HUDEP-2 (cell line): ENCODE results near the gene SERPINF2.
"Not testable (repeated sequence)": the region's sequence is repeated elsewhere in the genome, so short reads cannot be mapped to it uniquely, and the experiment has no call there.

Experiments
- DNase-seq, 76 experiments: peaks; one replicate each; lab custom pipeline; 2025; ENCODE audit not compliant: unreplicated experiment in 76 of 76; lab: John Stamatoyannopoulos, UW

Gene SERPINF2

DNA sequence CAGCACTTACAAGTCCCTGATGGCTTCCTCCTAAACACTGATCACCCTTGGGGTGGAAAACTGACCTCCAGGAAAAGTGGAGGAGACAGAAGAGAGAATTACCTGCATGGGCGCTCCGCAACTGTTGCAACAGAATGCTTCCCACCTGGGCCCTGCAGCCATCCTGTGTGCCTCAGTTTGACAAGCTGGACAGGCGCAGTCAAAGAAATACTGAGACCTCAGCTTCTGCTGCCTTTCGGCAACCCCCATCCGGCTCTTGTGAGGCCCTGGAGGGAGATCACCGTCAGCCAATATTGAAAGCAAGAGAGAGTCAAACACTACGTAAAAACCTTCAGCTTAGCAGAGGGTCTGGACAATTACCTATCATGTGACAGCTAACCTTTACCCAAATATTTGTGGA is 44.0 kb downstream of the SERPINF2 start:
- DNase-seq: no peak

- DNase-seq: no peak
Observed at GRCh38 chr17:1787301-1787902, 44.7 kb downstream of the SERPINF2 start.

GRCh38 chr17:1789936-1790335 is 47.3 kb downstream of the SERPINF2 start:
- no peak for DNase-seq

DNA sequence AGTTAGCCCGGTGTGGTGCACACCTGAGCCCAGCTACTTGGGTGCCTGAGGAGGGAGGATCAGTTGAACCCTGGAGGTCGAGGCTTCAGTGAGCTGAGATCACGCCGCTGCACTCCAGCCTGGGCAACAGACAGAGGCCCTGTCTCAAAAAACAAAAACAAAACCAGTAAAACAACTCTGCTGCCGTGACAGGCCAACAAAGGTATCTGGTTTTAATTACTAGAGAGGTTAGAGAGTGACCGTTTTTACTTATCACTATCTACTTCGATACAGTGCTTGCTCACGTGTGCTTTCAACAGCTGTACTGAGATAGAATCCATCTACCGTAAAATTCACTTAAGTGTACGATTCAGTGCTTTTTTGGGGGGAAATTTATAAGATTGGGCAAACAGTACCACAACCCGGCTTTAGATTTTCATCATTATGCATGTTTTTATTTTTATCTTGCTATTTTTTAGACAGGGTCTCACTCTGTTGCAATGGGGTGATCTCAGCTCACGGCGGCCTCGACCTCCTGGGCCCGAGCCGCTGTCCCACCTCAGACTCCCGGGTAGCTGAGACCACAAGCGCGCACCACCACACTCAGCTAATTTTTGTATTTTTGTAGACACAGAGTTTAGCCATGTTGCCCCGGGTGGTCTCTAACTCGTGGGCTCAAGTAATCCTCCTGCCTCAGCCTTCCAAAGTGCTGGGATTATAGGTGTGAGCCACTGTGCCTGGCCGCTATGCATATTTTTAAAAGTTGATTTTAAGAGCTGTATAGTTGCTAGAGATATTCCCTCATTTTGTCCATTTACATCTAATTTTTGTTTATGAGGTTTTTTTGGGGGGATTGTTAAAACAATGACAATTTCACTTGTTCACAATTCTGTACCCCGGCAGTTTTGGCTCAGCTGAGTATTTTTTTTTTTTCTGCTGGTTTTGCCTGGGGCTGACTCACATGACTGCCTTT is 50.1 kb downstream of the SERPINF2 start:
- peak in 12 of 76 experiments; percentile 4 to 38 (median 18) for DNase-seq

DNA sequence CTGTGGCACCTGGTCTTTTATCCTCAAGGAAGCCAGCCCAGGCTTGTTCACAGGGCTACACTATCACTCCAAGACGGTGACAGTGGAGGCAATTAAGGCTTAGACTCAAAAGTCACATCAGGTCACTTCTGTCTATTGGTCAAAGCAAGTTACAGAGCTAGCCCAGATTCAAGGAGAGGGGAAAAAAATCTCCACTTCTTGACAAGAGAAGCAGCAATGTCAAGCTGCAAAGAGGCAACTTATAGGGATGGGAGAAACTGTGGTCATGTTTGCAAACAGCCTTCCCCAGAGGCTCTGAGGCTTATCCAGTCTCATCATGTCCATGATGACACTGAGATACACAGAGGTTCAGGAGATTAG is 50.8 kb downstream of the SERPINF2 start:
- peak in 15 of 76 experiments; percentile 7 to 51 (median 23) for DNase-seq

- no peak for DNase-seq
Observed at GRCh38 chr17:1796800-1797199, 54.1 kb downstream of the SERPINF2 start.

- DNase-seq: peak in 36 of 76 experiments; percentile 3 to 54 (median 21)
Observed at GRCh38 chr17:1797323-1797722, 54.7 kb downstream of the SERPINF2 start.

DNA sequence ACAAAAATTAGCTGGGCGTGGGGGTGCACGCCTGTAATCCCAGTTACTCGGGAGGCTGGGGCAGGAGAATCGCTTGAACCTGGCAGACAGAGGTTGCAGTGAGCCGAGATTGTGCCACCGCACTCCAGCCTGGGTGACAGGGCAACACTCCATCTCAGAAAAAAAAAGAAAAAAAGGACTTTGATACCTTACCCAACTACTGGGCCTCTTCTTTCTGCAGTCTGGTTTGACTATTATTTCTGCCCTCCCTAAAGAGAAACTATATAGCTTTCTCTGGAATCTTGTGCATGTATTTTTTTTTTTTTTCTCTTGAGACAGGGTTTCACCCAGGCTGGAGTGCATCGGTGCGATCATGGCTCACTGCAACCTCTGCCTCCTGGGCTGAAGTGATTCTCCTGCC is 55.2 kb downstream of the SERPINF2 start:
- DNase-seq: not testable (repeated sequence)

- no peak for DNase-seq
Observed at GRCh38 chr17:1800240-1800639, 57.6 kb downstream of the SERPINF2 start.

DNA sequence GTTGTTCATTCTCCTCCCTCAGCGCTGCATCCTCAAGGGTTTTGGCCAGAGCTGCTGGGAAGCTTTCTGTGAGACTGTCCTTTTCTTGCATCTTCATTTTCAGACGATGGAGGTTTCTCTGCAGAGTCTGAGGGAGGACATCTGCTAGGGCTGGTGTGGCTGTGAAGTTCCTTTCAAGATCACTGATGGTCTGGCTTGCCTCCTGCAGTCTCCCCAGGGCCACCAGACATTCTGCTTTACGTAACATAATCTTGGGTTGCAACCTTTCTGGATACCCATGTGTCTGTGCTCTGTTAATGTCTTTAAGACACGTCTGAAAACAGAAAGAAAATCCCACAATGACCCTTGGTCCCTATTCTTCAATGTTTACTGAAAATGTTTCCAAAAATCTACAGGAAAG is 58.0 kb downstream of the SERPINF2 start:
- no peak for DNase-seq

- no peak for DNase-seq
Observed at GRCh38 chr17:1802429-1802828, 59.8 kb downstream of the SERPINF2 start.

DNA sequence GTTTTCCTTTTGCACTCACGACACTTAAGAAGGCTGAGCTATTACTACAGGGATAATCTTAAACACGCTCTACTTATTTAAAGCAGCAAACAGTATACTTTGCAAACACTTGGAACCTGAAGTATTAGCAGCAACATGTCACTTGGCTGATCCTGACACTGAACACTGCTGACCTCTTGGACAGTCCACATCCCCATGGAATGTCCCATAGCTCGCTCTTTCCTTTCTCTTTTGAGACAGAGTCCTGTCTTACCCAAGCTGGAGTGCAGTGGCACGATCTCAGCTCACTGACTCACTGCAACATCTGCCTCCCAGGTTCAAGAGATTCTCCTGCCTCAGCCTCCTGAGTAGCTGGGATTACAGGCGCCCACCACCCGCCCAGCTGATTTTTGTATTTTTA is 60.6 kb downstream of the SERPINF2 start:
- no peak for DNase-seq
